AG09309 (cell line): ENCODE data around the gene PRR15.

Experiments
- DNase-seq: peaks from one replicate; pipeline ENCODE4 v3.0.0-alpha.2; 2010; ENCODE audit warnings: low read depth
- H3K4me3 ChIP-seq: 2 replicates; pipeline ENCODE4 v1.5.1; 2011; ENCODE audit warnings: mild to moderate bottlenecking, low read depth, low read length, moderate library complexity; ENCODE audit not compliant: control insufficient read depth
- TF ChIP-seq, protein P1 (sequence below): IDR thresholded peaks from 2 replicates; pipeline ENCODE4 v1.5.1; 2011; ENCODE audit warnings: mild to moderate bottlenecking, low read depth, low read length, inconsistent platforms; ENCODE audit not compliant: insufficient read depth, control insufficient read depth; ENCODE audit errors: missing control alignments

PRR15 gene

DNA sequence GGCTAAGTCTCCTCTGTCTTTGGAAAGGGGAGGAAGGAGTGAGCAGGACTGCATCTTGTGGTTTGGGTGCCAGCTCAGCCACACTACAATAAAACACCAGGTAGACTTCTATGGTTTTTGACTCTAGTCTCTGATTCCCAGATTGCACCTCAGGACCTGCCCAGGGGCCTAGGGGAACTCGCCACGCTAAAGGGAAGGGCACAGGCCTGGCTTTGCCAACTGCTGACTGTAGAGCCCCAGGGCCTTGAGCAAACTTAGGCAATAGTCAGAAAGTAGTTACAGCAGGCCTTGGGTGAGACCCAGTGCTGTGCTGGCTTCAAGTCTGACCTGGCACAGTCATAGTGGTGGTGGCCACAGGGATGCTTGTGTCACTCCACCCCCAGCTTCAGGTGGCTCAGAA, 24.2 kb upstream of the PRR15 start:
- no peak overlapping the region for H3K4me3 ChIP-seq
- TF ChIP-seq, protein P1, sequence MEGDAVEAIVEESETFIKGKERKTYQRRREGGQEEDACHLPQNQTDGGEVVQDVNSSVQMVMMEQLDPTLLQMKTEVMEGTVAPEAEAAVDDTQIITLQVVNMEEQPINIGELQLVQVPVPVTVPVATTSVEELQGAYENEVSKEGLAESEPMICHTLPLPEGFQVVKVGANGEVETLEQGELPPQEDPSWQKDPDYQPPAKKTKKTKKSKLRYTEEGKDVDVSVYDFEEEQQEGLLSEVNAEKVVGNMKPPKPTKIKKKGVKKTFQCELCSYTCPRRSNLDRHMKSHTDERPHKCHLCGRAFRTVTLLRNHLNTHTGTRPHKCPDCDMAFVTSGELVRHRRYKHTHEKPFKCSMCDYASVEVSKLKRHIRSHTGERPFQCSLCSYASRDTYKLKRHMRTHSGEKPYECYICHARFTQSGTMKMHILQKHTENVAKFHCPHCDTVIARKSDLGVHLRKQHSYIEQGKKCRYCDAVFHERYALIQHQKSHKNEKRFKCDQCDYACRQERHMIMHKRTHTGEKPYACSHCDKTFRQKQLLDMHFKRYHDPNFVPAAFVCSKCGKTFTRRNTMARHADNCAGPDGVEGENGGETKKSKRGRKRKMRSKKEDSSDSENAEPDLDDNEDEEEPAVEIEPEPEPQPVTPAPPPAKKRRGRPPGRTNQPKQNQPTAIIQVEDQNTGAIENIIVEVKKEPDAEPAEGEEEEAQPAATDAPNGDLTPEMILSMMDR: no peak
- DNase-seq: no peak

DNA sequence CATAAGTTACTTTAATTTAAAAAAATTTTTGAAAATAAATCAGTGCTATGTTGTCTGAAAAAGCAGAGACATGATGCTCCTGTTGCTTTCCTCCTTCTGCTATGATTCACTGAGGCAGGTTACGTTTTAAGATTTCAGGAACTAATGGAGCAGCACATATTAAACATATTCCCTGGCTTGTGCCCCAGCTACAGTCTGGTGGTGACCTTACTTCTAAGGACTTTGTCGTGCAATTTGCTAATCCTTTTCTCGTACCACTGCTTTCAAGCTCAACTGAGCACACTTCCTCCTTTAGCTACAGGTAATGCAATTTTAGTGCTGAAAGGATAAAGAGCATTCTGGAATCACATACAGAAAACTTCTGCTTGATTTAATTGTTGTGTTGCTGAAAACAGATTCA, 16.2 kb upstream of the PRR15 start:
- no peak for DNase-seq
- no peak overlapping the region for H3K4me3 ChIP-seq
- TF ChIP-seq, protein P1: no peak

DNA sequence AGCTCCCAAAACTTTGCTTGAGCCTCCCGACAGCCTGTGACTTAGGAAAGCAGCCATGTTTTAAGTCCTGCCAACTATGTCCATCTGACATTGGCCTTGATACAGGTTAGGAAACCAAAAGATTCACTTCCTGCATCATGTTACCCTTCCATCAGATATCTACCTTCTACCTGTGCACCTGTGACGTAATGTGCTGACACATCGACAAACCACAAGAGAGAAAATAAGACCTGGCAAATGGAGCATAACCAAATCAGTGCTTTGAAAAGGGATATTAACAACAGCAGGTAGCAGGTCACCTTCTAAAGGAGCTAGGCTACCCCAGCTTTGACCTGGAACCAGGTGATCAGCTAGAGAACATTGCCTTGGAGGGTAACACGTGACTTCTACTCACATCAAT, 14.8 kb upstream of the PRR15 start:
- TF ChIP-seq, protein P1: no peak
- DNase-seq: no peak
- no peak overlapping the region for H3K4me3 ChIP-seq

DNA sequence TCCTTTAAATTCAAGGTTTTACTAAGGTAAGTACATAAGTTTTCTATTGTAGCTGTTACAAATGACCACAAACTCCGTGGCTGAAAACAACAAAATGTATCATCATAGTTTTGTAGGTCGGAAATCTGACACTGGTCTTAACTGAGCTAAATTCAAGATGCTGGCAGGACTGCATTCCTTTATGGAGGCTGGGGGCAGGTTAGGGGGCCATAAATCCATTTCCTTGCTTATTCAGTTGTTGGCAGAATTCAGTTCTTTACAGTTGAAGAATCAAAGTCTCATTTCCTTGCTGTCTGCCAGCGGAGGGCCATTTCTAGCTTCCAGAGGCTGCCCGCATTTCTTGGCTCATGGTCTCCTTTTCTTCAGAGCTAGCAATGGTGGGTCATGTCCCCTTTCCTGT, 11.2 kb upstream of the PRR15 start:
- TF ChIP-seq, protein P1: no peak

DNA sequence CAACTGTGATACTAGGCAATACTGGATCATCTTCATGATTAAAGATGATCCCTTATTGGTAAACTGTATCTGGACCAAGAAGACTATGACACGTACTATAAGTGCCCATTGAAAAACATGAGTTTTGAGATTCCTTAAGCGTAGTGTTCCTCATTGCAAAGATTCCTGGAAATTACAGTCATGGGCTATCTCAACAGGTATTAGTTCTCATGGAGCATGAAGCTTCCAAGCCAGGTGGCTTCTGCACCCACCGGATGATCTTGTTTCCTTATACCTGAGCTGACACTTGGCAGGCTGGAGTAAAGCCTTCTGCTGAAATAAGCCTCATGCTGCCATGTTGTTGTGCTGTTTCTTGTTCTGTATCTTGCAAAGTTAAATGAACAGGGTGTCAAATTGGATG, 8.6 kb upstream of the PRR15 start:
- TF ChIP-seq, protein P1: no peak
- H3K4me3 ChIP-seq: no peak overlapping the region

More for the DNA sequence above, 11.2 kb upstream of the PRR15 start:
- DNase-seq: no peak
- no peak overlapping the region for H3K4me3 ChIP-seq

DNA sequence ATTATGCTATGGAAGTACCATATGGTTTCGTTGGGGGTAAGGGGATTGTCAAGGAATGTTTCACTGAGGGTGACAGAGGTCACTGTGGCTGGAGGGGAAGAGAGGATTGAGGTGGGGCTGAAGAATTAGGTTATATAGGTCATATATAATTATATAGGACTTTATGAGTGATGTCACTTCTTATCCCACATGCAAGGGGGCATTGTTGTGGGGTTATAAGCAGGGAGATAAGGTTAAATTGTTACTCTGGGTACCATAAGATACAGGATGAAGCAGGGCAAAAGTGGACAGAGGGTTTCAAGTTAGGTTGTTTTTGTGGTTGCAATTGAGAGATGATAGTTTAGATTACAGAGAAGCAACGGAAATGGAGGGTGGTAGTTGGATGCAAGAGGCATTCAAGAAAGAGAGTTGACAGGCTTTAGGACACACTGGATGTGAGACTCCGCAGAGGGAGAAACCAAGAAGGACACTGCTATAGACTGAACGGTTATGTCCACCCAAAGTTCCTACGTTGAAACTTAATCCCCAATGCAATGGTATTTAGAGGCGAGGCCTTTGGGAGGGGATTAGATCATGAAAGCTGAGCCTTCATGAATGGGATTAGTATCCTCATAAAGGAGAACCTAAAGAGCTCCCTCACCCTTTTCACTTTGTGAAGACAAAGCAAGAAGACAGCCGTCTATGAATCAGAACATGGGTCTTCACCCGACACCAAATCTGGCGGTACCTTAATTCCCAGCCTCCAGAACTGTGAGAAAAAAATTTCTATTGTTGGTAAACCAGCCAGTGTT, 7.0 kb upstream of the PRR15 start:
- TF ChIP-seq, protein P1: peak; percentile 11
- no peak overlapping the region for H3K4me3 ChIP-seq
- no peak for DNase-seq

More for the DNA sequence above, 8.6 kb upstream of the PRR15 start:
- no peak for DNase-seq
